ENCODE measurements around the gene DUSP11. TPM values are rescaled to one million over a fixed set of nuclear protein-coding genes. Genes with fewer than 3 reads are reported as not detected.
"Not testable (repeated sequence)": the region's sequence is repeated elsewhere in the genome, so short reads cannot be mapped to it uniquely, and the experiment has no call there.

DUSP11 gene
- total RNA-seq, 1 donor from 2014 or later: 38.1 TPM

GRCh38 chr2:73726657-73727056 lies 53.2 kb downstream of the DUSP11 start:
- H3K27me3 Mint-ChIP-seq; intact Hi-C loops (cut with micrococcal nuclease); H3K4me1 Mint-ChIP-seq; H3K9me3 Mint-ChIP-seq; DNase-seq; H3K4me3 Mint-ChIP-seq; H3K27ac Mint-ChIP-seq: not testable (repeated sequence)
- H3K36me3 Mint-ChIP-seq (ENCODE audit: low read depth): peaks cover 31% of the 10 kb centered on the region

GRCh38 chr2:73718851-73719621 lies 60.9 kb downstream of the DUSP11 start:
- peaks cover 8% of the 10 kb centered on the region for H3K9me3 Mint-ChIP-seq
- DNase-seq: no peak
- intact Hi-C loops (cut with micrococcal nuclease): no loop called here
- no peaks in the 10 kb centered on the region for H3K36me3 Mint-ChIP-seq (ENCODE audit: low read depth)
- H3K4me1 Mint-ChIP-seq: no peaks in the 10 kb centered on the region
- H3K27ac Mint-ChIP-seq: no peak overlapping the region
- H3K27me3 Mint-ChIP-seq: peaks cover 5% of the 10 kb centered on the region
- no peak overlapping the region for H3K4me3 Mint-ChIP-seq

GRCh38 chr2:73718421-73718820 lies 61.5 kb downstream of the DUSP11 start:
- H3K4me1 Mint-ChIP-seq: no peaks in the 10 kb centered on the region
- H3K4me3 Mint-ChIP-seq: no peak overlapping the region
- no peak overlapping the region for H3K27ac Mint-ChIP-seq

GRCh38 chr2:73717695-73718094 lies 62.2 kb downstream of the DUSP11 start:
- H3K4me1 Mint-ChIP-seq; intact Hi-C loops (cut with micrococcal nuclease); H3K27ac Mint-ChIP-seq; H3K27me3 Mint-ChIP-seq; DNase-seq; H3K4me3 Mint-ChIP-seq; H3K36me3 Mint-ChIP-seq (ENCODE audit: low read depth): not testable (repeated sequence)
- H3K9me3 Mint-ChIP-seq: peaks cover 12% of the 10 kb centered on the region

More at GRCh38 chr2:73718421-73718820, 61.5 kb downstream of the DUSP11 start:
- DNase-seq: no peak
- H3K27me3 Mint-ChIP-seq: peaks cover 5% of the 10 kb centered on the region
- intact Hi-C loops (cut with micrococcal nuclease): no loop called here
- H3K36me3 Mint-ChIP-seq (ENCODE audit: low read depth): no peaks in the 10 kb centered on the region
- H3K9me3 Mint-ChIP-seq: peaks cover 11% of the 10 kb centered on the region

- intact Hi-C loops (cut with micrococcal nuclease): no loop called here
- no peak overlapping the region for H3K27ac Mint-ChIP-seq
- H3K4me1 Mint-ChIP-seq: no peaks in the 10 kb centered on the region
- no peak overlapping the region for H3K4me3 Mint-ChIP-seq
- no peaks in the 10 kb centered on the region for H3K36me3 Mint-ChIP-seq (ENCODE audit: low read depth)
- H3K9me3 Mint-ChIP-seq: peaks cover 12% of the 10 kb centered on the region
- DNase-seq: no peak
- peaks cover 5% of the 10 kb centered on the region for H3K27me3 Mint-ChIP-seq
These were observed 62.7 kb downstream of the DUSP11 start for GRCh38 chr2:73717251-73717606.

GRCh38 chr2:73716543-73717250 lies 63.2 kb downstream of the DUSP11 start:
- Mint-ChIP-seq H3K27me3 (peaks cover 5% of the 10 kb centered on the region), H3K27ac (no peak overlapping the region), H3K4me1 (no peaks in the 10 kb centered on the region), H3K36me3 (ENCODE audit: low read depth) (no peaks in the 10 kb centered on the region), H3K9me3 (peaks cover 12% of the 10 kb centered on the region), H3K4me3 (no peak overlapping the region)
- no peak for DNase-seq
- intact Hi-C loops (cut with micrococcal nuclease): no loop called here

- no peak for DNase-seq
- intact Hi-C loops (cut with micrococcal nuclease): no loop called here
- H3K27me3 Mint-ChIP-seq: peaks cover 5% of the 10 kb centered on the region
- no peaks in the 10 kb centered on the region for H3K36me3 Mint-ChIP-seq (ENCODE audit: low read depth)
- H3K27ac Mint-ChIP-seq: no peak overlapping the region
- H3K9me3 Mint-ChIP-seq: peaks cover 15% of the 10 kb centered on the region
- no peaks in the 10 kb centered on the region for H3K4me1 Mint-ChIP-seq
- H3K4me3 Mint-ChIP-seq: no peak overlapping the region
These were observed 65.8 kb downstream of the DUSP11 start for GRCh38 chr2:73714091-73714490.

Other genes with a start within 250 kb of the DUSP11 start
- not detected in 2 replicates for gene NAT8, start 137.7 kb downstream of the DUSP11 start, total RNA-seq
- gene TPRKB, start 42.8 kb downstream of the DUSP11 start, total RNA-seq: 37.6 and 38.5 TPM in 2 replicates
- gene C2orf78, start 4.1 kb upstream of the DUSP11 start, total RNA-seq: 0.07 TPM in 1 of 2 replicates, not detected in the other
- 58.4 and 59.9 TPM in 2 replicates for gene STAMBP, start 48.9 kb upstream of the DUSP11 start, total RNA-seq
- gene ACTG2, start 112.9 kb upstream of the DUSP11 start, total RNA-seq: not detected in 2 replicates
- gene DGUOK, start 146.8 kb upstream of the DUSP11 start, total RNA-seq: 88.9 and 94.9 TPM in 2 replicates
- gene TET3, start 204.8 kb upstream of the DUSP11 start, total RNA-seq: 20.7 and 22.0 TPM in 2 replicates

Measured in activated CD4-positive, alpha-beta T cell treated with anti-CD3 and anti-CD28 coated beads, Interleukin-2, amount 10 ng/mL, durations not matched to agents 24 days and 14 days (primary cell).